GM21825 (cell line): ENCODE data around the gene RETN.

Experiments
- ATAC-seq: cut with Tn5 transposase; IDR thresholded peaks from one replicate; pipeline ENCODE4 v1.9.1; 2021; ENCODE audit warnings: mild to moderate bottlenecking, moderate library complexity; ENCODE audit not compliant: unreplicated experiment

Gene RETN

GRCh38 chr19:7681340-7682174 is 12.7 kb downstream of the RETN start:
- ATAC-seq, result no peak

- no peak for ATAC-seq
These were observed 13.5 kb downstream of the RETN start for GRCh38 chr19:7682175-7682855.

GRCh38 chr19:7685546-7686445 is 16.9 kb downstream of the RETN start:
- ATAC-seq, result no peak

- ATAC-seq, result no peak
These were observed 18.3 kb downstream of the RETN start for GRCh38 chr19:7687177-7687576.

- no peak for ATAC-seq
These were observed 20.3 kb downstream of the RETN start for GRCh38 chr19:7689165-7689564.

GRCh38 chr19:7690779-7691258 is 22.0 kb downstream of the RETN start:
- no peak for ATAC-seq

GRCh38 chr19:7691497-7691896 is 22.6 kb downstream of the RETN start:
- no peak for ATAC-seq

- ATAC-seq, result no peak
These were observed 23.7 kb downstream of the RETN start for GRCh38 chr19:7692417-7693088.

- no peak for ATAC-seq
These were observed 25.6 kb downstream of the RETN start for GRCh38 chr19:7694499-7694898.

GRCh38 chr19:7697721-7698287 is 29.0 kb downstream of the RETN start:
- ATAC-seq, result no peak

- ATAC-seq, result no peak
These were observed 29.7 kb downstream of the RETN start for GRCh38 chr19:7698583-7698982.

- no peak for ATAC-seq
These were observed 30.2 kb downstream of the RETN start for GRCh38 chr19:7699003-7699402.

- ATAC-seq, result no peak
These were observed 30.9 kb downstream of the RETN start for GRCh38 chr19:7699417-7700401.

- no peak for ATAC-seq
These were observed 32.3 kb downstream of the RETN start for GRCh38 chr19:7701049-7701653.

GRCh38 chr19:7701654-7702457 is 33.0 kb downstream of the RETN start, which contains the start of gene FCER2:
TSS of gene FCER2 (minus strand) at chr19:7702131. CDS start at chr19:7699760, 2,371 bp downstream.
- peak; percentile 37 for ATAC-seq

- ATAC-seq, result no peak
These were observed 34.5 kb downstream of the RETN start for GRCh38 chr19:7703332-7703731.

GRCh38 chr19:7704280-7705060 is 35.6 kb downstream of the RETN start:
- ATAC-seq, result no peak
